Astrocyte (in vitro differentiated cells and primary cell): ENCODE measurements around the gene CDH11.

Source experiments
- EZH2 ChIP-seq: IDR thresholded peaks from 2 replicates; pipeline ENCODE4 v1.6.1; 2012; ENCODE audit warnings: mild to moderate bottlenecking, low read length, inconsistent platforms; ENCODE audit not compliant: insufficient read depth
- TF ChIP-seq, protein P1 (sequence below): IDR thresholded peaks from 2 replicates; pipeline ENCODE4 v1.5.1; 2011; ENCODE audit warnings: low read depth, mild to moderate bottlenecking, inconsistent platforms, low read length, moderate library complexity; ENCODE audit not compliant: insufficient read depth

DNA sequence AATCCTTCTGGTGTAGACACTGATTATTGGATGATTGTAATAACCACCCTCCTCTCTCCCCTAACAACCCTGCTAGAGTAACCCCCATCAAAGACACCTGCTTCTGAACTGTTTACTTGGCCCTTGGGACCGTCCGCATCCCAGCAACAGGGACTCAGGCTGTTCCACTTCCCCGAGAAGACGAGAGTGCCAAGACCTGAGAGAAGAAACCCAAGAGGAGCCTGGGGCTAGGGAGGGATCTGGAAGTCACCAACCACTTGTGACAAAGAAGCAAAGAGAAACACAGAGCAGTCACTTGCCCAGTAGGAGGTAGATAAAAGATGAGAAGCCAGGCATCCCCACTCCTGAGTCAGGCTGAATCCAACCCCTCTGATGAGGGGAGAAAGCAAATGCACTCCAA, 84.3 kb downstream of the CDH11 start:
- TF ChIP-seq, protein P1, sequence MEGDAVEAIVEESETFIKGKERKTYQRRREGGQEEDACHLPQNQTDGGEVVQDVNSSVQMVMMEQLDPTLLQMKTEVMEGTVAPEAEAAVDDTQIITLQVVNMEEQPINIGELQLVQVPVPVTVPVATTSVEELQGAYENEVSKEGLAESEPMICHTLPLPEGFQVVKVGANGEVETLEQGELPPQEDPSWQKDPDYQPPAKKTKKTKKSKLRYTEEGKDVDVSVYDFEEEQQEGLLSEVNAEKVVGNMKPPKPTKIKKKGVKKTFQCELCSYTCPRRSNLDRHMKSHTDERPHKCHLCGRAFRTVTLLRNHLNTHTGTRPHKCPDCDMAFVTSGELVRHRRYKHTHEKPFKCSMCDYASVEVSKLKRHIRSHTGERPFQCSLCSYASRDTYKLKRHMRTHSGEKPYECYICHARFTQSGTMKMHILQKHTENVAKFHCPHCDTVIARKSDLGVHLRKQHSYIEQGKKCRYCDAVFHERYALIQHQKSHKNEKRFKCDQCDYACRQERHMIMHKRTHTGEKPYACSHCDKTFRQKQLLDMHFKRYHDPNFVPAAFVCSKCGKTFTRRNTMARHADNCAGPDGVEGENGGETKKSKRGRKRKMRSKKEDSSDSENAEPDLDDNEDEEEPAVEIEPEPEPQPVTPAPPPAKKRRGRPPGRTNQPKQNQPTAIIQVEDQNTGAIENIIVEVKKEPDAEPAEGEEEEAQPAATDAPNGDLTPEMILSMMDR, result no peak
- TF ChIP-seq EZH2, result no peak
